ENCODE data around the gene CCDC137. TPM values are rescaled to one million over a fixed set of nuclear protein-coding genes. Genes with fewer than 3 reads are reported as not detected.

Gene CCDC137
- total RNA-seq, 2 donors from 2014 or later, result 7.3 to 10.8 TPM

- Histone ChIP-seq H3K4me3 (no peak overlapping the region), H3K9me3 (no peaks in the 10 kb centered on the region), H3K4me1 (ENCODE audit: control insufficient read depth in 1 of 2, low read depth in 2 of 2) (no peaks in the 10 kb centered on the region), H3K36me3 (no peaks in the 10 kb centered on the region), H3K27ac (no peak overlapping the region), H3K27me3 (replicated peaks; ENCODE audit: insufficient read depth) (peaks cover 3% of the 10 kb centered on the region)
- no peak for ATAC-seq (ENCODE audit: insufficient number of reproducible peaks, low FRiP score, low read depth)
- no peak for DNase-seq (ENCODE audit: low spot score)
- no peak for TF ChIP-seq CTCF (IDR thresholded peaks at IDR 0.05)
These were observed 18.9 kb upstream of the CCDC137 start for GRCh38 chr17:81647640-81648012.

- no peak for ATAC-seq (ENCODE audit: insufficient number of reproducible peaks, low FRiP score, low read depth)
- Histone ChIP-seq H3K27me3 (replicated peaks; ENCODE audit: insufficient read depth) (peaks cover 3% of the 10 kb centered on the region), H3K9me3 (no peaks in the 10 kb centered on the region), H3K4me1 (ENCODE audit: control insufficient read depth in 1 of 2, low read depth in 2 of 2) (no peaks in the 10 kb centered on the region), H3K27ac (no peak overlapping the region), H3K36me3 (no peaks in the 10 kb centered on the region), H3K4me3 (no peak overlapping the region)
- no peak for TF ChIP-seq CTCF (IDR thresholded peaks at IDR 0.05)
- DNase-seq (ENCODE audit: low spot score), result no peak
These were observed 18.4 kb upstream of the CCDC137 start for GRCh38 chr17:81648013-81648706.

GRCh38 chr17:81648707-81649085, 17.8 kb upstream of the CCDC137 start:
- Histone ChIP-seq H3K9me3 (no peaks in the 10 kb centered on the region), H3K4me3 (no peak overlapping the region), H3K27me3 (replicated peaks; ENCODE audit: insufficient read depth) (peaks cover 3% of the 10 kb centered on the region), H3K27ac (no peak overlapping the region), H3K36me3 (no peaks in the 10 kb centered on the region), H3K4me1 (ENCODE audit: control insufficient read depth in 1 of 2, low read depth in 2 of 2) (no peaks in the 10 kb centered on the region)
- TF ChIP-seq CTCF (IDR thresholded peaks at IDR 0.05), result no peak
- ATAC-seq (ENCODE audit: insufficient number of reproducible peaks, low FRiP score, low read depth) (no peak), DNase-seq (ENCODE audit: low spot score) (no peak)

GRCh38 chr17:81650951-81651350, 15.6 kb upstream of the CCDC137 start:
- no peak overlapping the region for H3K27ac ChIP-seq
- no peaks in the 10 kb centered on the region for H3K9me3 ChIP-seq
- no peaks in the 10 kb centered on the region for H3K4me1 ChIP-seq (ENCODE audit: control insufficient read depth in 1 of 2, low read depth in 2 of 2)
- no peak for TF ChIP-seq CTCF (IDR thresholded peaks at IDR 0.05)
- no peak for ATAC-seq (ENCODE audit: insufficient number of reproducible peaks, low FRiP score, low read depth)
- no peak for DNase-seq (ENCODE audit: low spot score)
- no peaks in the 10 kb centered on the region for H3K36me3 ChIP-seq
- peaks cover 3% of the 10 kb centered on the region for H3K27me3 ChIP-seq (replicated peaks; ENCODE audit: insufficient read depth)
- no peak overlapping the region for H3K4me3 ChIP-seq

GRCh38 chr17:81651692-81652091, 14.8 kb upstream of the CCDC137 start:
- no peak overlapping the region for H3K4me3 ChIP-seq
- H3K4me1 ChIP-seq (ENCODE audit: control insufficient read depth in 1 of 2, low read depth in 2 of 2), result no peaks in the 10 kb centered on the region
- no peak for TF ChIP-seq CTCF (IDR thresholded peaks at IDR 0.05)
- ATAC-seq (ENCODE audit: insufficient number of reproducible peaks, low FRiP score, low read depth) (no peak), DNase-seq (ENCODE audit: low spot score) (no peak)
- peaks cover 3% of the 10 kb centered on the region for H3K27me3 ChIP-seq (replicated peaks; ENCODE audit: insufficient read depth)
- no peaks in the 10 kb centered on the region for H3K36me3 ChIP-seq
- no peaks in the 10 kb centered on the region for H3K9me3 ChIP-seq
- no peak overlapping the region for H3K27ac ChIP-seq

All from thoracic aorta (tissue), 2 donors.